GM12878 (cell line): ENCODE results near the gene IRGQ. TPM values are rescaled to one million over a fixed set of nuclear protein-coding genes. Genes with fewer than 3 reads are reported as not detected.
A peak's percentile ranks its signal among the peaks of the same experiment; 100 is the strongest.

Source experiments
- ASH2L ChIP-seq: fragments of 300-600, 200-600 bp; sonication (generic); IDR thresholded peaks from 2 replicates; pipeline ENCODE4 v1.6.1; 2017; ENCODE audit warnings: low read depth, mild to moderate bottlenecking, borderline replicate concordance
- BACH1 ChIP-seq: fragments of 450-650 bp; IDR thresholded peaks from 2 replicates; pipeline ENCODE4 v1.6.1; 2017; ENCODE audit warnings: mild to moderate bottlenecking, borderline replicate concordance
- BMI1 ChIP-seq: fragments of 450-650 bp; IDR thresholded peaks from 2 replicates; pipeline ENCODE4 v1.6.1; 2016; ENCODE audit warnings: mild to moderate bottlenecking, moderate library complexity, borderline replicate concordance
- BRCA1 ChIP-seq: IDR thresholded peaks from 2 replicates; pipeline ENCODE4 v1.6.1; 2011; ENCODE audit warnings: low read depth, low read length, improper control_type of control experiment
- CHD1 ChIP-seq: IDR thresholded peaks from 2 replicates; pipeline ENCODE4 v1.6.1; 2012; ENCODE audit warnings: low read depth, low read length, improper control_type of control experiment
- E4F1 ChIP-seq: fragments of 450-650 bp; IDR thresholded peaks from 2 replicates; pipeline ENCODE4 v1.6.1; 2018; ENCODE audit warnings: borderline replicate concordance, mild to moderate bottlenecking; ENCODE audit not compliant: partially characterized antibody
- EED ChIP-seq: sonication (generic); IDR thresholded peaks from 2 replicates; pipeline ENCODE4 v1.6.1; 2016; ENCODE audit warnings: antibody characterized with exemption, low read depth
- IRF3 ChIP-seq: fragments of 450-650 bp; IDR thresholded peaks from 2 replicates; pipeline ENCODE4 v1.6.1; 2014; ENCODE audit warnings: mild to moderate bottlenecking
- JUNB ChIP-seq: IDR thresholded peaks from 2 replicates; pipeline ENCODE4 v1.6.1; 2016; ENCODE audit warnings: antibody characterized with exemption, mild to moderate bottlenecking
- KLF5 ChIP-seq: fragments of 450-650 bp; IDR thresholded peaks from 2 replicates; pipeline ENCODE4 v1.6.1; 2014; ENCODE audit warnings: mild to moderate bottlenecking; ENCODE audit not compliant: partially characterized antibody
- NRF1 ChIP-seq: conservative IDR thresholded peaks from 2 replicates; pipeline ENCODE4 v1.6.1; 2011; ENCODE audit warnings: mild to moderate bottlenecking, low read depth, low read length, improper control_type of control experiment
- PAX8 ChIP-seq: fragments of 450-650 bp; IDR thresholded peaks from 2 replicates; pipeline ENCODE4 v1.6.1; 2017; ENCODE audit warnings: mild to moderate bottlenecking, moderate library complexity
- RAD51 ChIP-seq: fragments of 450-650 bp; IDR thresholded peaks from 2 replicates; pipeline ENCODE4 v1.6.1; 2016; ENCODE audit warnings: moderate library complexity, mild to moderate bottlenecking, inconsistent platforms
- TAF1 ChIP-seq: IDR thresholded peaks from 2 replicates; pipeline ENCODE4 v1.6.1; 2011; ENCODE audit warnings: mild to moderate bottlenecking, low read depth, low read length, borderline replicate concordance
- TCF3 ChIP-seq: IDR thresholded peaks from 2 replicates; pipeline ENCODE4 v1.6.1; 2012; ENCODE audit warnings: low read depth, mild to moderate bottlenecking, low read length, borderline replicate concordance; ENCODE audit not compliant: insufficient read depth
- ZNF592 ChIP-seq: fragments of 450-650 bp; IDR thresholded peaks from 2 replicates; pipeline ENCODE4 v1.6.1; 2017; ENCODE audit warnings: mild to moderate bottlenecking, moderate library complexity
- ZNF687 ChIP-seq: fragments of 450-650 bp; IDR thresholded peaks from 2 replicates; pipeline ENCODE4 v1.6.1; 2017; ENCODE audit warnings: mild to moderate bottlenecking, moderate library complexity
- ZZZ3 ChIP-seq: IDR thresholded peaks from 2 replicates; pipeline ENCODE4 v1.6.1; 2011; ENCODE audit warnings: low read depth; ENCODE audit not compliant: control insufficient read depth, insufficient read length
- polyA plus RNA-seq, 11 experiments: library from polyadenylated mRNA; depleted of rRNA in 4 of 11; unstranded in 6 of 11; stranded (reverse) in 5 of 11; fragments of >200 nt; fragmentation: Nextera tagmentation in 4 of 11; fragmentation: Illumina TruSeq in 1 of 11; extraction: Ambion mirVana in 4 of 11; extraction: Trizol in 1 of 11; gene quantifications; 1 replicate in 1 of 11; 2 replicates in 10 of 11; pipeline versions ENCODE4 v1.2.1 to v1.2.3, GENCODE V29; 2011 to 2016; ENCODE audit warnings: inconsistent platforms in 2 of 11, missing spikeins in 2 of 11, low read depth in 1 of 11
- total RNA-seq, 4 experiments: library from RNA; depleted of rRNA in 3 of 4; stranded (reverse); fragments of >200 nt in 3 of 4; fragmentation: Illumina TruSeq in 1 of 4; extraction: Trizol in 1 of 4; gene quantifications; 2 replicates each; pipeline versions ENCODE4 v1.2.1 to v1.2.3, GENCODE V29; 2013 to 2021

The IRGQ gene
- total and polyA plus RNA-seq, 10 of the 15 experiments (the other 5 are each of a cell fraction or from before 2014, with no cell fraction given) = 3.3 to 20.8 (median 9.0) TPM

GRCh38 chr19:43575156-43575950 lies 20.6 kb downstream of the IRGQ start, which contains the start of the genes PINLYP and XRCC1 (continued):
- TF ChIP-seq ZNF592 = no peak
- no peak for TF ChIP-seq BACH1
- TF ChIP-seq IRF3 = peak; percentile 14; the same call in 1 of the 2 replicates
- no peak for TF ChIP-seq E4F1
- no peak for TF ChIP-seq EED
- TF ChIP-seq TCF3 = no peak
- 0 out of 2 replicates have a peak, but pooled peaks have one; percentile 31 for TF ChIP-seq TAF1
- no peak for TF ChIP-seq BRCA1
- no peak for TF ChIP-seq ASH2L
- no peak for TF ChIP-seq JUNB
- peak; percentile 91 for TF ChIP-seq NRF1
- no peak for TF ChIP-seq PAX8
- no peak; the same call in 1 of the 2 replicates for TF ChIP-seq ZNF687
- TF ChIP-seq BMI1 = peak; percentile 83; the same call in 1 of the 2 replicates
- TF ChIP-seq RAD51 = no peak
- TF ChIP-seq KLF5 = peak; percentile 18
- no peak for TF ChIP-seq CHD1
- TF ChIP-seq ZZZ3 = no peak
